ENCODE results near the gene PDGFD.

The PDGFD gene

DNA sequence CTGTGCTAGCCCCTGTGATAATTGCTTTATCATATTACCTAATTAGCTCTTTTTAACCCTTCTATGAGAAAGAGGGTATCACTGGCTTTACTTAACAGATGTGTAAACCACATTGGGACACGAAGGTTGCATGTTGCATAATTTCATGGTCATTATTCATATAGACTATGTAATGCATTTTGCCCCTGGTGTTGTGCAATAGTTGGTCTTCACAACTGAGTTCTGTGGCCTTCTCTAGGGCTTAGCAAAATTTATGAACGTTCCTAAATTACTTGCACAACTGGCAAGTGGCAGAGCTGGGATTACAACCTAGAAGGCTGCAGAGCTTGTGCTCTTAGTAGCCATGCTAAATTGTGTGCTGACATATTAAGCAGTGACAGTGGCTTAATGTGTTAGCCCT is 34.6 kb upstream of the PDGFD start:
- POLR2A ChIA-PET = no interaction called here

DNA sequence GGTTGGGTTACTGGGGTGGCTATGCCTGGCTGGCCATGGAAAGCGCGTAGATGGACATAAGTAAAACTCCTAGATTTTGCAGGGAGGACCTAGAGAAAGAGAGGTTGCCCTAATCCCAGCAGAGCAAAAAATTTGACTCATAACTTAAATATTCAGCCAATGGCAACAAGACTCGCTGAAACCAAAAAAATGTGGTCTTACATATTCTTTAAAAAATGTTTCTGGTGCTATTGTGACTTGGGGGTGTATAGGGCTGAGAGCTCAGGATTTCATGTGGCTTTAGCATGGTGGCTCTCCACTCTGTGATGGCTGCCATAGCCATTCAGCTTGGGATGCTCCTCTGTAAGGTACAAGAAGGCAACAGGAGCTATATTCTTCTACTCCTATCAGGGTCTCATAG is 27.2 kb upstream of the PDGFD start:
- no peak for DNase-seq (ENCODE audit: extremely low spot score)
- ChIA-PET POLR2A (no interaction called here), CTCF (no interaction called here)
- TF ChIP-seq ZNF384 (IDR thresholded peaks at IDR 0.05) (no peak), PKNOX1 (IDR thresholded peaks at IDR 0.05) (no peak), CTBP1 (IDR thresholded peaks at IDR 0.05; ENCODE audit: borderline replicate concordance) (no peak), TARDBP (IDR thresholded peaks at IDR 0.05) (no peak), FOXK2 (IDR thresholded peaks at IDR 0.05) (no peak), SUZ12 (IDR thresholded peaks at IDR 0.05) (no peak), FOXA1 (IDR thresholded peaks at IDR 0.05) (no peak), ARNT (IDR thresholded peaks at IDR 0.05) (no peak)

More for the DNA sequence above, 34.6 kb upstream of the PDGFD start:
- CTCF ChIA-PET = no interaction called here
- TF ChIP-seq ZNF384 (IDR thresholded peaks at IDR 0.05) (no peak), SUZ12 (IDR thresholded peaks at IDR 0.05) (no peak), HDGF (IDR thresholded peaks at IDR 0.05; ENCODE audit: borderline replicate concordance) (no peak), PKNOX1 (IDR thresholded peaks at IDR 0.05) (no peak), L3MBTL2 (conservative IDR thresholded peaks at IDR 0.05) (no peak), FOXK2 (IDR thresholded peaks at IDR 0.05) (no peak), NFRKB (IDR thresholded peaks at IDR 0.05) (no peak), BHLHE40 (IDR thresholded peaks at IDR 0.05; ENCODE audit: borderline replicate concordance) (no peak), ARNT (IDR thresholded peaks at IDR 0.05) (no peak), FOXM1 (IDR thresholded peaks at IDR 0.05; ENCODE audit: borderline replicate concordance) (no peak), FOXA1 (IDR thresholded peaks at IDR 0.05) (no peak), TARDBP (IDR thresholded peaks at IDR 0.05) (no peak)
- no peak for DNase-seq (ENCODE audit: extremely low spot score)

DNA sequence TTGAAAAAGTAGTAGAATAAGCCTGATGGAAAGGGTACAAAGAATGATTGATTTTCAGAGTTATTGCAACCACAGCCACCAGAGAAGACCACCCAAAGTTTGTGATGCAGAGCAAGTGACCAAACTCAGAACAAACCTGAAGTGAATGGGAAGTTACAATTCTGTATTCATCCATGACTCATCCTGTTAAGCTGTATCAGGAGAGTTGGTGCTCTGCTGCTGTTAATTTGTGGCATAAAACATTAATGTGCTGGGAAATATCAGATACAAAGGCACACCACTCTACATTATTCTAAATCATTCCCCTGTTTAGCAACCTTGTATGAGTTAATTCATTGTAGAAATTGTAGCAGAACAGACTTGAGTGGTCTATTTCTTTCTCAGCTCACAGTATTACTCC is 19.6 kb upstream of the PDGFD start:
- DNase-seq (ENCODE audit: extremely low spot score) = no peak
- TF ChIP-seq HDGF (IDR thresholded peaks at IDR 0.05; ENCODE audit: borderline replicate concordance) (no peak), NFRKB (IDR thresholded peaks at IDR 0.05) (no peak), ARNT (IDR thresholded peaks at IDR 0.05) (no peak), FOXA1 (IDR thresholded peaks at IDR 0.05) (no peak), ELF4 (IDR thresholded peaks at IDR 0.05) (no peak), SUZ12 (IDR thresholded peaks at IDR 0.05) (no peak), SP1 (IDR thresholded peaks at IDR 0.05) (no peak), TARDBP (IDR thresholded peaks at IDR 0.05) (no peak), LEF1 (IDR thresholded peaks at IDR 0.05; ENCODE audit: borderline replicate concordance) (no peak), CTBP1 (IDR thresholded peaks at IDR 0.05; ENCODE audit: borderline replicate concordance) (no peak), FOXK2 (IDR thresholded peaks at IDR 0.05) (no peak), ZNF384 (IDR thresholded peaks at IDR 0.05) (no peak)
- CTCF ChIA-PET = no interaction called here
- POLR2A ChIA-PET = no interaction called here

DNA sequence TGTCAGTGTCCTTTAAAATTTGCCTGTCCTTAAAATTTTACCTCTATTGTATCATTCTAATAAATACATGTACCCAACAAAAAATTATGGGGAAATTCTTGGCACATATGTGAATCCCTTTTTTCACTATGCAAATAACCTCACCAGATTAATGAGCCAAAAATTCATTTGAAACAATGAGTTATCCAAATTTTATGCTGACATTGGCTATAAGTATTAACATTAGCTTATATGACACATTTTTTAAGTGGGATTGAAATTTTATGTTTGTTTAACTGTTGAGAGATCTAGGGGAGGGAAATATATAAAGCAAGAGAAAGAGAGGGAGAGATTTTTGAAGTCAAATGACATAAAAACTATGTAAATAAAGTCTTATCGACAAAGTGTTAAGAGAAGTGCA is 11.8 kb upstream of the PDGFD start:
- ChIA-PET POLR2A (no interaction called here), CTCF (no interaction called here)
- TF ChIP-seq ELF4 (IDR thresholded peaks at IDR 0.05) (no peak), FOXM1 (IDR thresholded peaks at IDR 0.05; ENCODE audit: borderline replicate concordance) (no peak), BHLHE40 (IDR thresholded peaks at IDR 0.05; ENCODE audit: borderline replicate concordance) (no peak), FOXA1 (IDR thresholded peaks at IDR 0.05) (no peak)
- DNase-seq (ENCODE audit: extremely low spot score) = no peak

GRCh38 chr11:104169091-104169490 is 5.1 kb upstream of the PDGFD start:
- ChIA-PET CTCF (no interaction called here), POLR2A (no interaction called here)
- DNase-seq (ENCODE audit: extremely low spot score) = no peak
- no peak for TF ChIP-seq SUZ12 (IDR thresholded peaks at IDR 0.05)
- no peak for TF ChIP-seq PKNOX1 (IDR thresholded peaks at IDR 0.05)
- no peak for TF ChIP-seq TARDBP (IDR thresholded peaks at IDR 0.05)
- no peak for TF ChIP-seq HDGF (IDR thresholded peaks at IDR 0.05; ENCODE audit: borderline replicate concordance)
- no peak for TF ChIP-seq ARNT (IDR thresholded peaks at IDR 0.05)
- no peak for TF ChIP-seq ELF4 (IDR thresholded peaks at IDR 0.05)
- TF ChIP-seq CTBP1 (IDR thresholded peaks at IDR 0.05; ENCODE audit: borderline replicate concordance) = no peak
- no peak for TF ChIP-seq L3MBTL2 (conservative IDR thresholded peaks at IDR 0.05)
- no peak for TF ChIP-seq FOXM1 (IDR thresholded peaks at IDR 0.05; ENCODE audit: borderline replicate concordance)
- TF ChIP-seq LEF1 (IDR thresholded peaks at IDR 0.05; ENCODE audit: borderline replicate concordance) = no peak
- no peak for TF ChIP-seq ZNF384 (IDR thresholded peaks at IDR 0.05)
- no peak for TF ChIP-seq FOXA1 (IDR thresholded peaks at IDR 0.05)
- no peak for TF ChIP-seq SP1 (IDR thresholded peaks at IDR 0.05)
- no peak for TF ChIP-seq BHLHE40 (IDR thresholded peaks at IDR 0.05; ENCODE audit: borderline replicate concordance)
- no peak for TF ChIP-seq NFRKB (IDR thresholded peaks at IDR 0.05)
- TF ChIP-seq FOXK2 (IDR thresholded peaks at IDR 0.05) = no peak

DNA sequence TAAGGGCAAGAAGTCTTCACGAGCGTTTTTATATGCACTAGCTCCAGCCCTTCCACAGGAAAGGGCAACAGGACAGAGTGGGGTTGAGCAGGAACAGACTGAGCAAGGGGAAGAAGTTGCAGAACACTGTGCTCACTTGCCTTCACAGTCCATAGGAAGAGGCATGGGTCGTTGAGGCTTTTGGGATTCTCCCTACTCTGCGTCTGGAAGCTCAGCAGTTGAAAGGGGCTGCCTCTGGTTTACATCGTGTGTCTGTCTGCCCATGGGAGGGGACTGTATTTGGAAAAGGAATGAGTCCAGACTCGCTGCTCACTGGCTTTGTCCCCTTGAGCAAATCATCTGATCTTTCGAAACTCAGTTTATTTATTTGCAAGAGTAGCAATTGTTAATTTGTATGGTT is 1.1 kb upstream of the PDGFD start:
- DNase-seq (ENCODE audit: extremely low spot score) = no peak
- TF ChIP-seq PKNOX1 (IDR thresholded peaks at IDR 0.05) = no peak
- no peak for TF ChIP-seq FOXM1 (IDR thresholded peaks at IDR 0.05; ENCODE audit: borderline replicate concordance)
- no peak for TF ChIP-seq HDGF (IDR thresholded peaks at IDR 0.05; ENCODE audit: borderline replicate concordance)
- no peak for TF ChIP-seq TARDBP (IDR thresholded peaks at IDR 0.05)
- no peak for TF ChIP-seq SP1 (IDR thresholded peaks at IDR 0.05)
- no peak for TF ChIP-seq CTBP1 (IDR thresholded peaks at IDR 0.05; ENCODE audit: borderline replicate concordance)
- ChIA-PET POLR2A (no interaction called here), CTCF (no interaction called here)
